ENCODE data around the gene FBN1.

DNA sequence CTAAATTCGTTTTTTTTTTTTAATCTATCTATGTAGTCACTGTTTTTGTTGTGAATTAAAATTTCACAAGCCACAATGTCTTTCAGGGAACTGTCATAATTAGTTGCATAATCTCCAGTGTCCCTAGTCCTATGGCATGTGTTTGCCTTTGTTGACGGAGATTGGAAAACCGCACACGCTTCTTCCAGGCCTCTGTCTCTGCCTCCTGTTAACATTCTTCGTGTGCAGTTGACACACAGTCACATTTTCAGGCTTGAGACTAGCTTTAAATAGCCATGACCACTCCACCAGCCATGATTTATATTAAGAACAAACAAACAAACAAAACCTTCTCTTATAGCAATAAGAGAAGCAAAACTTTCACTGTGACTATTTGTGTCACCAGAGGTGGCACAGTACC lies 174.4 kb downstream of the FBN1 start:
- TF ChIP-seq POLR2A (IDR thresholded peaks at IDR 0.05): no peak
- TF ChIP-seq, protein P1, sequence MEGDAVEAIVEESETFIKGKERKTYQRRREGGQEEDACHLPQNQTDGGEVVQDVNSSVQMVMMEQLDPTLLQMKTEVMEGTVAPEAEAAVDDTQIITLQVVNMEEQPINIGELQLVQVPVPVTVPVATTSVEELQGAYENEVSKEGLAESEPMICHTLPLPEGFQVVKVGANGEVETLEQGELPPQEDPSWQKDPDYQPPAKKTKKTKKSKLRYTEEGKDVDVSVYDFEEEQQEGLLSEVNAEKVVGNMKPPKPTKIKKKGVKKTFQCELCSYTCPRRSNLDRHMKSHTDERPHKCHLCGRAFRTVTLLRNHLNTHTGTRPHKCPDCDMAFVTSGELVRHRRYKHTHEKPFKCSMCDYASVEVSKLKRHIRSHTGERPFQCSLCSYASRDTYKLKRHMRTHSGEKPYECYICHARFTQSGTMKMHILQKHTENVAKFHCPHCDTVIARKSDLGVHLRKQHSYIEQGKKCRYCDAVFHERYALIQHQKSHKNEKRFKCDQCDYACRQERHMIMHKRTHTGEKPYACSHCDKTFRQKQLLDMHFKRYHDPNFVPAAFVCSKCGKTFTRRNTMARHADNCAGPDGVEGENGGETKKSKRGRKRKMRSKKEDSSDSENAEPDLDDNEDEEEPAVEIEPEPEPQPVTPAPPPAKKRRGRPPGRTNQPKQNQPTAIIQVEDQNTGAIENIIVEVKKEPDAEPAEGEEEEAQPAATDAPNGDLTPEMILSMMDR (IDR thresholded peaks at IDR 0.05): no peak

Data from adrenal gland (tissue), 5 donors.